HL-60/S4 treated with phorbol 12-myristate 13-acetate at 8.2 ng/mL for 4 days and 3 days (cell line): ENCODE data around the gene ANAPC1.
"Not testable (repeated sequence)": the region's sequence is repeated elsewhere in the genome, so short reads cannot be mapped to it uniquely, and the experiment has no call there.

Source experiments
- in situ Hi-C: fragments of 300-500 bp; cut with MboI; formaldehyde crosslinking; loops from 2 replicates; pipeline ENCODE4 v1.15.0; 2022; ENCODE audit warnings: low sequenced_read_pairs

Gene ANAPC1

GRCh38 chr2:111747410-111748115 lies 136.4 kb downstream of the ANAPC1 start:
- in situ Hi-C loops = not testable (repeated sequence)

GRCh38 chr2:111744751-111745150 lies 139.2 kb downstream of the ANAPC1 start:
- in situ Hi-C loops = not testable (repeated sequence)

- in situ Hi-C loops = not testable (repeated sequence)
Measured at GRCh38 chr2:111741517-111741916, 142.5 kb downstream of the ANAPC1 start.

- in situ Hi-C loops = not testable (repeated sequence)
Measured at GRCh38 chr2:111735838-111736721, 147.9 kb downstream of the ANAPC1 start.

GRCh38 chr2:111735420-111735819 lies 148.6 kb downstream of the ANAPC1 start:
- in situ Hi-C loops = not testable (repeated sequence)

- in situ Hi-C loops = not testable (repeated sequence)
Measured at GRCh38 chr2:111729812-111730458, 154.1 kb downstream of the ANAPC1 start.

GRCh38 chr2:111727611-111728110 lies 156.3 kb downstream of the ANAPC1 start:
- in situ Hi-C loops = not testable (repeated sequence)

- in situ Hi-C loops = not testable (repeated sequence)
Measured at GRCh38 chr2:111725742-111726141, 158.3 kb downstream of the ANAPC1 start.

- in situ Hi-C loops = loop anchor here (25.0 kb wide), 1 partner anchor 607 kb away; the partner anchor contains the start of gene BCL2L11
Measured at GRCh38 chr2:111719610-111720009, 164.4 kb downstream of the ANAPC1 start.
